ENCODE results near the gene CIAO2B. TPM values are rescaled to one million over a fixed set of nuclear protein-coding genes. Genes with fewer than 3 reads are reported as not detected.

The CIAO2B gene
- total and polyA plus RNA-seq, 2 donors (not counting 3 experiments of a cell fraction or from before 2014, with no cell fraction given): 78.7 to 314 TPM

DNA sequence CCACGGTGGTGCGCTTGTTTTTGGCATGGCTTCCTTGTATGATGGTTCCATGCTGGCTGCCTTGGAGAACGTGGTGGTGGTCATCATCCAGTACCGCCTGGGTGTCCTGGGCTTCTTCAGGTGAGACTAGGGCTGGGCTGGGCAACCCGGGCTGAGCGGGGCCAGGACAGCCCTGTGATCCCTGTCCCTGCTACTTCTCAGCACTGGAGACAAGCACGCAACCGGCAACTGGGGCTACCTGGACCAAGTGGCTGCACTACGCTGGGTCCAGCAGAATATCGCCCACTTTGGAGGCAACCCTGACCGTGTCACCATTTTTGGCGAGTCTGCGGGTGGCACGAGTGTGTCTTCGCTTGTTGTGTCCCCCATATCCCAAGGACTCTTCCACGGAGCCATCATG is 6.0 kb upstream of the CIAO2B start:
- Histone ChIP-seq H3K4me1 (ENCODE audit: control insufficient read depth, extremely low read depth, insufficient read depth, low read length) (no peaks in the 10 kb centered on the region), H3K9me1 (replicated peaks; ENCODE audit: control insufficient read depth, extremely low read depth, insufficient read depth, low read length) (no peaks in the 10 kb centered on the region), H3K4me2 (ENCODE audit: insufficient read depth, low read length) (no peak overlapping the region), H3K4me3 (replicated peaks in 1 of 3; ENCODE audit: insufficient read depth in 1 of 3, low read depth in 1 of 3, low read length in 3 of 3) (no peak overlapping the region), H2AFZ (ENCODE audit: low read depth, low read length) (no peak overlapping the region), H3K27me3 (ENCODE audit: control insufficient read depth in 2 of 2, insufficient read depth in 2 of 2, low read length in 2 of 2) (no peaks in the 10 kb centered on the region), H3K79me2 (ENCODE audit: control insufficient read depth, insufficient read depth, low read length) (peaks cover 9% of the 10 kb centered on the region), H3K9me3 (replicated peaks; ENCODE audit: control insufficient read depth, insufficient read depth, low read length) (no peaks in the 10 kb centered on the region), H3K27ac (ENCODE audit: insufficient read depth, low read depth, low read length) (no peak overlapping the region), H3K9ac (replicated peaks; ENCODE audit: extremely low read depth, insufficient read depth, low read length) (no peak overlapping the region), H3K36me3 (ENCODE audit: control insufficient read depth in 2 of 2, extremely low read depth in 1 of 2, insufficient read depth in 2 of 2, low read length in 2 of 2) (peaks cover 0 to 30% of the 10 kb centered on the region in 2 experiments), H4K20me1 (replicated peaks; ENCODE audit: control insufficient read depth, extremely low read depth, insufficient read depth, low read length) (no peaks in the 10 kb centered on the region)
- FAIRE-seq (no peak), DNase-seq (ENCODE audit: low read depth, low spot score) (no peak)
- dilution Hi-C loops (cut with MboI; ENCODE audit: extremely low pct_ligation_motif_present, low sequenced_read_pairs): no loop called here
- intact Hi-C loops (cut with micrococcal nuclease): no loop called here
- ChIA-PET POLR2A (no interaction called here), CTCF (no interaction called here)
- TF ChIP-seq CTCF (IDR thresholded peaks at IDR 0.05; ENCODE audit: extremely low read depth in 1 of 2, insufficient read depth in 1 of 2, low read depth in 1 of 2, low read length in 2 of 2) (no peak), POLR2AphosphoS5 (IDR thresholded peaks at IDR 0.05; ENCODE audit: insufficient read depth, low read depth, low read length) (no peak), MYC (IDR thresholded peaks at IDR 0.05; ENCODE audit: low read depth, low read length) (no peak), FOS (IDR thresholded peaks at IDR 0.05; ENCODE audit: borderline replicate concordance, insufficient read depth, low read length) (no peak), EZH2 (IDR thresholded peaks at IDR 0.05; ENCODE audit: borderline replicate concordance, low read depth, low read length, severe bottlenecking) (no peak), GATA2 (IDR thresholded peaks at IDR 0.05; ENCODE audit: insufficient read depth, insufficient read length, low read depth, low read length) (no peak), JUN (IDR thresholded peaks at IDR 0.05; ENCODE audit: borderline replicate concordance, insufficient read depth, insufficient read length, low read depth) (no peak), MAX (IDR thresholded peaks at IDR 0.05; ENCODE audit: insufficient read depth, insufficient read length) (no peak), POLR2A (IDR thresholded peaks at IDR 0.05; ENCODE audit: low read depth, low read length) (no peak)
- no TSS peak for BruUV-seq (replicated peaks)
